OCI-LY3 (cell line): Measurements from ENCODE around the gene SLC7A1.

Source experiments
- H2AFZ ChIP-seq: fragments of 200-600, 300-600 bp; shearing (Covaris generic); 2 replicates; pipeline ENCODE4 v1.6.0; 2014; ENCODE audit warnings: antibody characterized with exemption, low read depth, low read length
- H3K27ac ChIP-seq: fragments of 200-600, 300-600 bp; sonication (generic); 2 replicates; pipeline ENCODE4 v1.5.1; 2014; ENCODE audit warnings: mild to moderate bottlenecking, low read length, moderate library complexity, mixed read lengths
- H3K27me3 ChIP-seq: fragments of 200-600, 300-600 bp; sonication (generic); 2 replicates; pipeline ENCODE4 v1.6.1; 2014; ENCODE audit warnings: low read depth, low read length, mixed read lengths
- H3K36me3 ChIP-seq: fragments of 200-600, 300-600 bp; sonication (generic); replicated peaks from 2 replicates; pipeline ENCODE3; 2014; ENCODE audit warnings: low read depth, low read length, mixed read lengths
- H3K4me1 ChIP-seq: fragments of 300-600, 200-600 bp; sonication (generic); 2 replicates; pipeline ENCODE4 v1.6.1; 2014; ENCODE audit warnings: low read length, mixed read lengths
- H3K4me2 ChIP-seq: fragments of 200-600, 300-600 bp; sonication (generic); 2 replicates; pipeline ENCODE4 v1.6.1; 2014; ENCODE audit warnings: low read length, mixed read lengths
- H3K4me3 ChIP-seq: fragments of 300-600, 200-600 bp; sonication (generic); 2 replicates; pipeline ENCODE4 v1.5.1; 2014; ENCODE audit warnings: antibody characterized with exemption, mild to moderate bottlenecking, low read length, moderate library complexity
- H3K79me2 ChIP-seq: fragments of 300-600, 200-600 bp; shearing (Covaris generic); 2 replicates; pipeline ENCODE4 v1.6.1; 2014; ENCODE audit warnings: mild to moderate bottlenecking, low read length, mixed read lengths
- H3K9ac ChIP-seq: fragments of 300-600, 200-600 bp; shearing (Covaris generic); 2 replicates; pipeline ENCODE4 v1.6.0; 2014; ENCODE audit warnings: mild to moderate bottlenecking, low read length, moderate library complexity
- H3K9me3 ChIP-seq: fragments of 200-600, 300-600 bp; shearing (Covaris generic); 2 replicates; pipeline ENCODE4 v1.6.1; 2014; ENCODE audit warnings: low read length, mixed read lengths; ENCODE audit not compliant: insufficient read depth
- H4K20me1 ChIP-seq: fragments of 200-600, 300-600 bp; sonication (generic); 2 replicates; pipeline ENCODE4 v1.6.1; 2016; ENCODE audit warnings: low read length, mixed read lengths; ENCODE audit not compliant: insufficient read depth
- CTCF ChIP-seq: fragments of 200-600, 300-600 bp; sonication (generic); IDR thresholded peaks from 2 replicates; pipeline ENCODE4 v1.5.1; 2014; ENCODE audit warnings: antibody characterized with exemption, low read length, low read depth
- EZH2phosphoT487 ChIP-seq: fragments of 200-600 bp; shearing (Covaris generic); IDR thresholded peaks from 2 replicates; pipeline ENCODE4 v1.6.1; 2018; ENCODE audit warnings: antibody characterized with exemption, mixed run types, low read depth

The SLC7A1 gene

GRCh38 chr13:29562786-29563438 lies 32.6 kb downstream of the SLC7A1 start:
- no peaks in the 10 kb centered on the region for H3K36me3 ChIP-seq
- no peak overlapping the region for H3K27ac ChIP-seq
- H2AFZ ChIP-seq, result no peak overlapping the region
- peaks cover 81% of the 10 kb centered on the region for H3K79me2 ChIP-seq
- H3K9ac ChIP-seq, result no peak overlapping the region
- no peaks in the 10 kb centered on the region for H3K27me3 ChIP-seq
- TF ChIP-seq EZH2phosphoT487, result no peak
- no peak for TF ChIP-seq CTCF
- no peak overlapping the region for H3K4me2 ChIP-seq
- no peak overlapping the region for H3K4me3 ChIP-seq
- peaks cover 78% of the 10 kb centered on the region for H4K20me1 ChIP-seq
- no peaks in the 10 kb centered on the region for H3K4me1 ChIP-seq
- no peaks in the 10 kb centered on the region for H3K9me3 ChIP-seq

- no peak for TF ChIP-seq CTCF
- TF ChIP-seq EZH2phosphoT487, result no peak
- peaks cover 79% of the 10 kb centered on the region for H3K79me2 ChIP-seq
- H3K27me3 ChIP-seq, result no peaks in the 10 kb centered on the region
- no peak overlapping the region for H3K9ac ChIP-seq
- H3K9me3 ChIP-seq, result no peaks in the 10 kb centered on the region
- no peak overlapping the region for H2AFZ ChIP-seq
- H3K4me1 ChIP-seq, result no peaks in the 10 kb centered on the region
- H4K20me1 ChIP-seq, result peaks cover 74% of the 10 kb centered on the region
- H3K4me2 ChIP-seq, result no peak overlapping the region
- H3K27ac ChIP-seq, result no peak overlapping the region
- no peak overlapping the region for H3K4me3 ChIP-seq
- peaks cover 6% of the 10 kb centered on the region for H3K36me3 ChIP-seq
Observed at GRCh38 chr13:29561918-29562317, 33.6 kb downstream of the SLC7A1 start.

GRCh38 chr13:29556742-29557141 lies 38.7 kb downstream of the SLC7A1 start:
- Histone ChIP-seq H3K9ac (no peak overlapping the region), H3K79me2 (peaks cover 71% of the 10 kb centered on the region), H3K36me3 (peaks cover 20% of the 10 kb centered on the region), H2AFZ (no peak overlapping the region), H3K27me3 (no peaks in the 10 kb centered on the region), H3K9me3 (no peaks in the 10 kb centered on the region), H3K27ac (no peak overlapping the region), H3K4me2 (no peak overlapping the region), H3K4me3 (no peak overlapping the region), H3K4me1 (no peaks in the 10 kb centered on the region), H4K20me1 (peaks cover 55% of the 10 kb centered on the region)
- TF ChIP-seq EZH2phosphoT487 (no peak), CTCF (no peak)

- Histone ChIP-seq H2AFZ (no peak overlapping the region), H3K36me3 (peaks cover 47% of the 10 kb centered on the region), H3K4me2 (no peak overlapping the region), H3K9ac (no peak overlapping the region), H3K4me1 (no peaks in the 10 kb centered on the region), H3K79me2 (peaks cover 86% of the 10 kb centered on the region), H4K20me1 (peaks cover 53% of the 10 kb centered on the region), H3K4me3 (no peak overlapping the region), H3K27ac (no peak overlapping the region), H3K27me3 (no peaks in the 10 kb centered on the region), H3K9me3 (no peaks in the 10 kb centered on the region)
- TF ChIP-seq CTCF (no peak), EZH2phosphoT487 (no peak)
Observed at GRCh38 chr13:29551214-29551613, 44.3 kb downstream of the SLC7A1 start.
